ENCODE results near the gene MAMDC2. TPM values are rescaled to one million over a fixed set of nuclear protein-coding genes. Genes with fewer than 3 reads are reported as not detected.

The MAMDC2 gene
- total RNA-seq, 1 donor from 2014 or later = 0.60 TPM

GRCh38 chr9:70056211-70056944 lies 12.7 kb downstream of the MAMDC2 start:
- TF ChIP-seq CTCF (IDR thresholded peaks at IDR 0.05; ENCODE audit: unreplicated experiment) = no peak
- no peaks in the 10 kb centered on the region for H3K36me3 Mint-ChIP-seq (ENCODE audit: insufficient read depth)
- peaks cover 11% of the 10 kb centered on the region for H3K27me3 Mint-ChIP-seq

GRCh38 chr9:70058569-70059116 lies 15.0 kb downstream of the MAMDC2 start:
- Mint-ChIP-seq H3K27me3 (peaks cover 8% of the 10 kb centered on the region), H3K4me1 (ENCODE audit: low read depth) (no peaks in the 10 kb centered on the region), H3K9me3 (ENCODE audit: low read depth) (no peaks in the 10 kb centered on the region), H3K36me3 (ENCODE audit: insufficient read depth) (no peaks in the 10 kb centered on the region), H3K27ac (no peak overlapping the region), H3K4me3 (ENCODE audit: low read depth) (no peak overlapping the region)
- TF ChIP-seq CTCF (IDR thresholded peaks at IDR 0.05; ENCODE audit: unreplicated experiment) = no peak
- no peak for DNase-seq (ENCODE audit: low spot score, unreplicated experiment)

More at GRCh38 chr9:70056211-70056944, 12.7 kb downstream of the MAMDC2 start:
- Mint-ChIP-seq H3K4me3 (ENCODE audit: low read depth) (no peak overlapping the region), H3K27ac (no peak overlapping the region), H3K4me1 (ENCODE audit: low read depth) (no peaks in the 10 kb centered on the region), H3K9me3 (ENCODE audit: low read depth) (no peaks in the 10 kb centered on the region)
- DNase-seq (ENCODE audit: low spot score, unreplicated experiment) = no peak

GRCh38 chr9:70060148-70060882 lies 16.7 kb downstream of the MAMDC2 start:
- Mint-ChIP-seq H3K27me3 (peaks cover 3% of the 10 kb centered on the region), H3K4me1 (ENCODE audit: low read depth) (no peaks in the 10 kb centered on the region), H3K9me3 (ENCODE audit: low read depth) (no peaks in the 10 kb centered on the region), H3K36me3 (ENCODE audit: insufficient read depth) (no peaks in the 10 kb centered on the region), H3K4me3 (ENCODE audit: low read depth) (no peak overlapping the region), H3K27ac (no peak overlapping the region)
- TF ChIP-seq CTCF (IDR thresholded peaks at IDR 0.05; ENCODE audit: unreplicated experiment) = no peak
- DNase-seq (ENCODE audit: low spot score, unreplicated experiment) = no peak

GRCh38 chr9:70060883-70061507 lies 17.3 kb downstream of the MAMDC2 start:
- Mint-ChIP-seq H3K4me3 (ENCODE audit: low read depth) (no peak overlapping the region), H3K36me3 (ENCODE audit: insufficient read depth) (no peaks in the 10 kb centered on the region), H3K4me1 (ENCODE audit: low read depth) (no peaks in the 10 kb centered on the region), H3K27ac (no peak overlapping the region), H3K9me3 (ENCODE audit: low read depth) (no peaks in the 10 kb centered on the region), H3K27me3 (peaks cover 4% of the 10 kb centered on the region)
- no peak for TF ChIP-seq CTCF (IDR thresholded peaks at IDR 0.05; ENCODE audit: unreplicated experiment)
- DNase-seq (ENCODE audit: low spot score, unreplicated experiment) = no peak

GRCh38 chr9:70061776-70062175 lies 18.1 kb downstream of the MAMDC2 start:
- no peak for TF ChIP-seq CTCF (IDR thresholded peaks at IDR 0.05; ENCODE audit: unreplicated experiment)
- H3K4me3 Mint-ChIP-seq (ENCODE audit: low read depth) = no peak overlapping the region
- no peak overlapping the region for H3K27ac Mint-ChIP-seq
- H3K36me3 Mint-ChIP-seq (ENCODE audit: insufficient read depth) = no peaks in the 10 kb centered on the region
- H3K9me3 Mint-ChIP-seq (ENCODE audit: low read depth) = no peaks in the 10 kb centered on the region
- H3K27me3 Mint-ChIP-seq = peaks cover 8% of the 10 kb centered on the region
- no peak for DNase-seq (ENCODE audit: low spot score, unreplicated experiment)
- no peaks in the 10 kb centered on the region for H3K4me1 Mint-ChIP-seq (ENCODE audit: low read depth)

All from progenitor cell of endocrine pancreas (in vitro differentiated cells).